ENCODE results near the gene RASGRP2. TPM values are rescaled to one million over a fixed set of nuclear protein-coding genes. Genes with fewer than 3 reads are reported as not detected.

The RASGRP2 gene
- total RNA-seq, 1 donor from 2014 or later, result 139 TPM

DNA sequence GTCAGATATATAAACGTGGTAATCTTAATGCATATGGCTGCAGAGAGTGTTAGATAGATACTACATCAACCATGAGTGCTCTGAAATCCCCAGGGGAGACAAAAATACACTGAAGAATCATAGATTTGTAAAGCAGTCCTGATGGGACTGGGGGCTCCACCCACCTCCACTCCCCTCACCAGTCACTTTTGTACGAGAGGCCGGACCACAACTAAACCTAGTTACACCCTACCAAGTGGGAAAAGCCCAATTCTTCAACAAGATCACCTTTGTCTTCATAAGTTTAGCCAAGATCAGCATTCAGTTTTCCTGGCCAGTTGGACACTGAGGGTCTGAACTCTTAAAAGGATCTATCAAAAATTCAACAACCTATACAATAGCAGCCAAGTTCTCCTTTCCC lies 32.9 kb upstream of the RASGRP2 start:
- Mint-ChIP-seq H3K36me3 (ENCODE audit: low read depth, unreplicated experiment) (peaks cover 49% of the 10 kb centered on the region), H3K4me3 (ENCODE audit: unreplicated experiment) (peak overlapping the region; percentile 98), H3K27ac (ENCODE audit: unreplicated experiment) (peak overlapping the region; percentile 49), H3K4me1 (ENCODE audit: unreplicated experiment) (peaks cover 50% of the 10 kb centered on the region), H3K9me3 (ENCODE audit: unreplicated experiment) (no peaks in the 10 kb centered on the region), H3K27me3 (ENCODE audit: unreplicated experiment) (peaks cover 13% of the 10 kb centered on the region)
- TF ChIP-seq CTCF (IDR thresholded peaks at IDR 0.05; ENCODE audit: unreplicated experiment), result no peak
- DNase-seq (ENCODE audit: low spot score), result no peak

DNA sequence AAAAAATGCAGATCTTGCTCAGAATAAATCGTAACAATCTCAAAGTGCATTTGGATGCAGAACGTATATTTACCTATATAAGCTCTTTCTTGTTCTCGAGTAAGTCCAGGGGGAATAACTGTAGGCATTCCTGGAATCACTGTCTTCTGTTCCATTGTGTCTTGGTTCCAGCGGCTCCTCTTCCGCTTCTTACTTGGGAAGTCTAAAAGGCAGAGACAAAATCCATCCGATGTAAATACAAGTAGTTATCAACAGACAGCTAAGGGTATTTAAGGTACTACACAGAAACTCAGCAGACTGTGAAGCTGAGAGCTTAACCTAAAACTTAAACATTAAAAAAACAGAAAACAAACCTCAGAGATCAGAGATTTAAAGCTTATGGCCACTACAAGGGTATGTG lies 32.5 kb upstream of the RASGRP2 start:
- peaks cover 52% of the 10 kb centered on the region for H3K4me1 Mint-ChIP-seq (ENCODE audit: unreplicated experiment)
- no peak for TF ChIP-seq CTCF (IDR thresholded peaks at IDR 0.05; ENCODE audit: unreplicated experiment)
- peaks cover 54% of the 10 kb centered on the region for H3K36me3 Mint-ChIP-seq (ENCODE audit: low read depth, unreplicated experiment)
- no peaks in the 10 kb centered on the region for H3K9me3 Mint-ChIP-seq (ENCODE audit: unreplicated experiment)
- peaks cover 13% of the 10 kb centered on the region for H3K27me3 Mint-ChIP-seq (ENCODE audit: unreplicated experiment)
- H3K4me3 Mint-ChIP-seq (ENCODE audit: unreplicated experiment), result peak overlapping the region; percentile 98
- H3K27ac Mint-ChIP-seq (ENCODE audit: unreplicated experiment), result peak overlapping the region; percentile 49
- DNase-seq (ENCODE audit: low spot score), result no peak

DNA sequence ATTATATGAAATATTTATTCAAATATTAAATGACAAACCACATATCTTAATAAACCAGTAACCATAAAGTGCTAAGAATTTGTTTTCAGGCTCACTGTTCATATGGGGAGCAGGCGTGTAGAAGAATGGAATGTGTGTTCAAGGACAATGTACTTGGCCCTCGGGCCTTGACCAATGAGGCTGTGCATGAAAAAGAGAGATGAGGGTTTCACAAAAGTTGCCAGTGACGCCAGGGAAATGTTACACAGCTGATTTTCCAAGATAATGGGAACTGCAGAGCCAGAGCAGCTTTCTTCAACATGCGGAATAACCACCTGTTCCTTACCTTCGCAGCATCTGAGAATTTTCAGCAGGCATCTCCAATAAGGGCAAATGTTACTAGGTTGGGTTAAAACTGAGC lies 30.2 kb upstream of the RASGRP2 start:
- Mint-ChIP-seq H3K36me3 (ENCODE audit: low read depth, unreplicated experiment) (peaks cover 75% of the 10 kb centered on the region), H3K9me3 (ENCODE audit: unreplicated experiment) (no peaks in the 10 kb centered on the region), H3K4me3 (ENCODE audit: unreplicated experiment) (peak overlapping the region; percentile 73), H3K27me3 (ENCODE audit: unreplicated experiment) (peaks cover 11% of the 10 kb centered on the region), H3K27ac (ENCODE audit: unreplicated experiment) (peak overlapping the region; percentile 42), H3K4me1 (ENCODE audit: unreplicated experiment) (peaks cover 51% of the 10 kb centered on the region)
- TF ChIP-seq CTCF (IDR thresholded peaks at IDR 0.05; ENCODE audit: unreplicated experiment), result no peak
- DNase-seq (ENCODE audit: low spot score), result no peak

DNA sequence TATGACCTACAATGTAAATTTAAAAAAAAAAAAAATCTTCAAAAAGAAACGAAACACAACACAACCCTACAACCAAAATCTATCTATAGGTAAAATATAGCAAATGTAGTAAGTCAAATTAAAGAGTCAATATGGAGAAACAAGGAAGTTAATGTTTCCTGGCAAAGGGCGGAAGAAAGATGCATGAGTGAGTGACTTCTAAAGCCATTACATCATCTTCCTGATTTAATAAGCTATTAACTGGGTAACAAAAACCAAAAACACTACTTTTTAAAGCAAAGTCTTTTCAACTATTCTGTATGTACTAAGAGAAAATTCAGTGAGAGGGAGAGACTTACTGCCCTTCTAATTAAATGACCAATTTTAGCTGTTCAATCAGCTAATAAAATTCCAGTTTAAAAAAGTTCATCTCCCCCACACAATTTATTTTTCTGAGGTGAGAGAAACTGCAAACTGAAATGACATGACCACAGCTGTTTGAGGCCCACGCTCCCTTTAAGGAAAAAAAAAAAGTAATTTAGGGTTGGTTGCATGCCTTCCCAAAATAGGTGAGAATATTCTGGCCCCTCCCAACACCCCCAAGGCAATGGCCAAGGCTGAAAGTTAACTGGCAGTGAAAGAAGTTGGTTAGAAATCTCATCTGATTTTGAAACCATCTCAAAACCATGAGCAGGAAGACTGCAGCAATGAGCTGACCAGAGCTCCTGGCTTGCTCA lies 28.5 kb upstream of the RASGRP2 start:
- Mint-ChIP-seq H3K4me1 (ENCODE audit: unreplicated experiment) (peaks cover 55% of the 10 kb centered on the region), H3K4me3 (ENCODE audit: unreplicated experiment) (peak overlapping the region; percentile 0), H3K27me3 (ENCODE audit: unreplicated experiment) (peaks cover 11% of the 10 kb centered on the region), H3K36me3 (ENCODE audit: low read depth, unreplicated experiment) (peaks cover 90% of the 10 kb centered on the region), H3K27ac (ENCODE audit: unreplicated experiment) (peak overlapping the region; percentile 87), H3K9me3 (ENCODE audit: unreplicated experiment) (no peaks in the 10 kb centered on the region)
- TF ChIP-seq CTCF (IDR thresholded peaks at IDR 0.05; ENCODE audit: unreplicated experiment), result no peak
- no peak for DNase-seq (ENCODE audit: low spot score)

GRCh38 chr11:64771861-64772260 lies 27.9 kb upstream of the RASGRP2 start:
- Mint-ChIP-seq H3K4me1 (ENCODE audit: unreplicated experiment) (peaks cover 49% of the 10 kb centered on the region), H3K9me3 (ENCODE audit: unreplicated experiment) (no peaks in the 10 kb centered on the region), H3K27ac (ENCODE audit: unreplicated experiment) (peak overlapping the region; percentile 87)

More at GRCh38 chr11:64771861-64772260, 27.9 kb upstream of the RASGRP2 start:
- Mint-ChIP-seq H3K4me3 (ENCODE audit: unreplicated experiment) (peak overlapping the region; percentile 43), H3K36me3 (ENCODE audit: low read depth, unreplicated experiment) (peaks cover 90% of the 10 kb centered on the region), H3K27me3 (ENCODE audit: unreplicated experiment) (peaks cover 5% of the 10 kb centered on the region)
- no peak for DNase-seq (ENCODE audit: low spot score)
- no peak for TF ChIP-seq CTCF (IDR thresholded peaks at IDR 0.05; ENCODE audit: unreplicated experiment)

All from endothelial cell (in vitro differentiated cells).